Measurements from ENCODE around the gene KICS2.

KICS2 gene

GRCh38 chr12:64173456-64173855, 48.6 kb downstream of the KICS2 start:
- DNase-seq, result no peak
